Inflammatory macrophage (primary cell): ENCODE data around the gene CDH16.
"Not testable (repeated sequence)": the region's sequence is repeated elsewhere in the genome, so short reads cannot be mapped to it uniquely, and the experiment has no call there.

ENCODE experiments used
- DNase-seq, 2 donors: peaks; one replicate each; pipeline ENCODE4 v3.0.0-alpha.2; 2020 to 2022

Gene CDH16

GRCh38 chr16:66910175-66910940, 8.3 kb downstream of the CDH16 start:
- no peak for DNase-seq

GRCh38 chr16:66908762-66909559, 9.7 kb downstream of the CDH16 start:
- no peak for DNase-seq

DNA sequence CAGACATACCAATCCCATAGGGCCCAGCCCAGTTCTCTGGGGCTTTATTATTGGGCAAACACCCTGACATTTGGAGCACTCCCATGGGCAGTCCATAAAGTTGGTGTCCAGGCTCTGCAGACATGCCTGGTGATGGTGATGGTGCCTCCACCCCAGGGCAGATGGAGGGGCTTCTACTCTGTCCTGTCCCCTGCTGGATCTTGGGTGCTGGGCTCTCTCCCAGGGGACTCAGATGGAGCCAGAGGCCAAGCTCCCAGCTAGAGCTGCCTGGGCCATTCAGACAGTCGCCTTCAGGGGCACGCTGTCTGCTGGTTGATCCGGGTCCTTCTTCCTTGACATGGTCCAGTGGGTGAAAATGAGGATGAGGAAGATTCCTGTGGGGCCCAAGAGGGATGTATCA, 10.6 kb downstream of the CDH16 start:
- DNase-seq: no peak

DNA sequence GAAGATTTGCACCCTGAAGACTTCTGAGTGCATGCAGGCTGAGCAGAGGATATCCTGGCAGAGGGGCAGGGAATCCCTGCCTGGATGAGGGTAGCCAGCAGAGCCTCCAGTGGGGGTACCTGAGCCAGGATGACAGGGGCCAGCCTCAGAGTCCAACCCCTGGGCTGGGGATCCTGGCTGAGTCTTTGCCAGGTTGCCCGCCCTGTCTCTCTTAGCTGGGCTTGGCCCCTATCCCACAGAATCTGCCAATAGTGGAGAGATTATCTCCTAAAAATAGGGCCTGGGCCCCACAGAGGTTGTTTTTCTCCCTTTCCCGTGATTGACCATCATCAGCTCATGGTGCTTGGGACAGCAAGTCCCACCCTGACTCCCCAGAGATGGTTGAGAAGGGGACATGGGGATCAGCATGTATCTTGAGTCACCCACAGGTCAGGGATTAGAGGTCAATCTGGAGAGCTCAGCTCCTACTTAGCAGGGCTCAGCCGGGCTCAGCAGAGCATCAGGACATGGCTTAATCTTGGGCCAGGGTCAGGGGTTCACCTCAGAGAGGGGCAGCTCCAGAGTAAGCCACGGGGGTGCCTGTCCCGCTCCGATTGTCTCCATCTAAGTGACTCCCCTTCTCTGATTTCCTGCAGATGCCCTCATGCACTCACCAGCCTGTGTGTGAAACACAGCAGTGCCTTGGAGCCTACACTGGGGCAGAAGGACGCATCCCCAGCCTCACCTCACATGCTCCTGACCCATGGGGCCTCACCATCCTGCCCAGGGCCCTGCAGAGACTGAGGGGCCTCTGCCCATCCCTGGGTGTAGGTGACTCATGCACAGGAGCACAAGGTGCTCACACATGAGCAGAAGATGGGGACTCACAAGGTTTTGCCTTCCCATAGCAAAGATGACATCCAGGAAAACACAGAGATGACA, 11.5 kb downstream of the CDH16 start:
- DNase-seq: no peak

- no peak for DNase-seq
Observed at GRCh38 chr16:66905633-66906539, 12.8 kb downstream of the CDH16 start.

DNA sequence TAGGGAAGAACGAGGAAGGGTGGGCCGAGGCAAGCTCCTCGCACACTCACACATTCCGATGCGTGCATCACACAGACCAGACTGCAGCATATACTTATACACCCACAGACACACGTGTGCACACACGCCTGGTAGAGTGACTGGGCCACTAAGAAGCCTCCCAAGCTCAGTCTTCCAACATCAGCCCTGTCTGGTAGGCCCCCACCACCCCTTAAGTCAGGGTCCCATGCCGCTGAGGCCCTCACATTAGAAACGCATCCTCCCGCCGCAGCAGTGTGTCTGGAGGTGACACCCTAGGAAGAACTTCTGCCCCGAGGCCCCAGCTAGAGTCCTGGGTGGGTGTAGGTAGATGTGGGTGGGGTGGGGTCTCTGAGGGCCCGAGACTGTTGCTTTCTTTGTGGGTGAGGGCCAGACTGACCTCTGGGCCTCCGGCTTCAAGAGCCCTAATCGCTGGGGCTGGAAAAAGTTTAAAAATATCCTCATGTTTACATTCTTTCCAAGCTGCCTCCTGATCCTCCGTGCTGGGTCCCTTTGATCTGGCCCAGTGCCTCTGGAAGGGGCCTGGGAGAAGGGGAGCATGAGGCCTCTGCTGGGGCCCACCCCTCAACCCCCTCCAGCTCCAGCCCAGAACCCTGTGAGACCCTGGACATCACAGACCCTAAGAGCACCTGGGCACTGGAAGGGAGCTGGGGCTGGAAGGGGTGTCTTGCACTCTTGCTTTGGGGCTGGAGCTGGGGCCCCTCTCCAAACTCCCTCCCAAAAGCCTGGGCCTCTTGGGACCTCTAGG, 13.6 kb downstream of the CDH16 start:
- DNase-seq: no peak

GRCh38 chr16:66904428-66904845, 14.2 kb downstream of the CDH16 start:
- no peak for DNase-seq

DNA sequence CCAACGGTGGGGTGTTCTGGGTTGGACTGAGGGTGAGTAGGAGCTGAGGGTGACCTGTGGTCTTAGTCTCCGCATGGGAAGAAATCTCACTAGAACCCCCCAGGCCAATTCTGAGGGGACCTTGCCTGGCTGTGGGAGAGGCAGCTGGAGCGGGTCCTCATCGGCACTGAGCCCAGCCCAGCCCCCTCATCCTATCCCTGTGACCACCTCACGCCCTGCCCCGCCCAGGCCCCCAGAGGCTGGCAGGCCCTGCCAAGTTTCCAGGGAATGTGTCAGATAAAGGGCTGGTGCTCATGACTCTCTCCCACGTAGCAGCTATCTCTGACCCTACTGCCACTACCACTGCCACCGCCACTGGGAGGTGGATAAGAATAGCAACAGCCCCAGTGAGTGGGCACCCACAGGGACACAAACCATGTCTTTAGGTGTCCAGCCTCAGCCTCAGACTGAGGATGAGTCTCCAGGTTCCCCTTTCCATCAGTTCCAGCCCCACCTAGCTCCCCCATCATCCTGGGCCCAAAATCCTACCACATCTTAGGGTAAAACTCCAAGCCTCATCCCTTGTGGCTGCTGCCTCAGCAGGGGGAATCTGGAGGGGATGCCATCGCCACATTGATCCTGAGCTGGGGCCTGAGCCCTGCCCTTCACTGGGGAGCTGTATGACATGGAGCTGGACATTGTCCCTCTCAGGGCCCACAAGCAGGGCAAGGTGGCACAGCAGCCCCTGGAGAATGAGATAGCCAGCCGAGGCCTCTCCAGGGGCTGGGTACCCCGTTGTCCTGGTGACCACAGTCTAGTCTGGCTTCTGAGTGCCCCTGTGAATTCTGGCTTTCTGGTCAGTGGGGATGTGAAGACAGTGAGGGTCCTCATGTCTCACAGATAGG, 14.9 kb downstream of the CDH16 start:
- DNase-seq: no peak

DNA sequence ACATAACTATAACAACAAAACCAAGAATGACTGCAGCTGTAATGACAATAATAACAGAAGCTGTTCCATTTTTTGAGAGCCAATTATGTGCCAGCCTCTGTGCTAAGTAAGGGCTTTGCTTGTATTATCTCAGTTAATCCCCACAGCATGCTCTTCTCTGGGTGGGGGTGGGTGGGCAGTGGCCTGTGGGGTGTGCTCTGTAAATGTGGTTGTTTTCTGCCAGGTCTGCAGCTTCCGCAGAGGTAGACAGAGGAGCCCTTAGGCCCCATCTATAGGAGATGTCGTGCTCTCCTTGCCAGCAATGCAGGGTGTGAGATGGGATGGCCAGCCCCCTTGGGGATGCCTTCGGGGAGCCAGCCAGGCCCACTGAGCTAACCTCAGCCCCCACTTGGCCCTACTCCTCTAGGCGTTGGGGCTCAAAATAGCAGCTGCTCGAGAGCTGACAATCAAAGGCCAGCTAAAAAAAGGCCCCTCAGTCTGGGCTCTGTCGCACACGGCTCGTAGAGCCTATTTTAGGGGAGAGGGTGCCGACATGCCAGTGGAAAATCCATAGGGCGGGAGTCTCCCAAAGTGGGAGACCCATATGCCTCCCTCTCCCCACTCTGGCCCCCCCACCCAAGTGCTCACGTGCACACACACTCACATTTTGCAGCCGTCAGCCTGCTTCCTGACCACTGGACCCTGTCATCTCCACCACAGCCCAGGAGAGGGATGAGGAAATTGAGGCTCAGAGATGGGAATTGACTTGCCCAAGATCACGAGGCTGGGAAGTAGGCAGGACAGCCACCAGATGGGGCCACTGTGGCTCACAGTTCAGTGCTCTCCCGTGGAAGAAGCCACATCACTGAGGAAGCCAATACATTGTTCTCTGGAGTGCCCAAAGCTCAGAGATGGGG, 15.8 kb downstream of the CDH16 start:
- DNase-seq: peak in 1 of 2 donors; percentile 24

GRCh38 chr16:66901626-66902025, 17.1 kb downstream of the CDH16 start:
- no peak for DNase-seq

- DNase-seq: no peak
Observed at GRCh38 chr16:66900721-66901441, 17.8 kb downstream of the CDH16 start.

DNA sequence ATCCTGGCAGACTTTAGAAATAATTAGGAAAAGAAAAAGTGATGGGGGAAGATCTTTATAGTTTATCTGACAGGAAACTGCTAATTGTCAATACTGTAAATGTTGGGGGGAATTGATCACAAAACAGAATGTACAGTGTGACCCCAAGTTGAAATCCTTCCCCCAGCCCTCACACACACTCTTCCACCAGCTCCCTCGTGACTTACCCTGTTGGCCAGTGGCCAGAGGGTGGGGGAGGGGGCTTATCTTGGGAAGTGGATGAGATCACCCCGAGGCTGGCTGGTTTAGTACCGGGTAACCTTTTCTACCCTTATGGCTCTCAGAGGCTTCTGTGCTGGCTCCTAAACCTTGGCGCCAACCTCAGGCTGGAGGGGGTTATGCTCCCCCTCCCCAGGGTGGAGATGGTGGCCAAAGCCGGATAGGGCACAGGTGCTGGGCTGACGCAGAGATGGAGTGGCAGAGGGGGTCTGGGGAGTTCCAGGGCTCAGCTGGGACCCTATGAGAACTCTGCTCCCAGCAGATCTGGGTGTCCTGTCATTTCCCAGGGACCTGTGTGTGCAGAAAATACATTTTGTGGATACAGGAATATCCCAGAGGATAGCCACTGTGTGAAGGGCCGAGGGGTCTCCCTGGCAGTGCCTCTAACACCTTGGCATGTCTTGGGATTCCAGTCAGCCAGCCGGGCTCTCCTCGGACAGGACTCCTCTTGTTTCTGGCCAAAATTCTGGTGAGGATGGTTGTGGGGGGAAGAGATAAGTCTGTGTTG, 18.6 kb downstream of the CDH16 start:
- peak in 1 of 2 donors; percentile 55 for DNase-seq

DNA sequence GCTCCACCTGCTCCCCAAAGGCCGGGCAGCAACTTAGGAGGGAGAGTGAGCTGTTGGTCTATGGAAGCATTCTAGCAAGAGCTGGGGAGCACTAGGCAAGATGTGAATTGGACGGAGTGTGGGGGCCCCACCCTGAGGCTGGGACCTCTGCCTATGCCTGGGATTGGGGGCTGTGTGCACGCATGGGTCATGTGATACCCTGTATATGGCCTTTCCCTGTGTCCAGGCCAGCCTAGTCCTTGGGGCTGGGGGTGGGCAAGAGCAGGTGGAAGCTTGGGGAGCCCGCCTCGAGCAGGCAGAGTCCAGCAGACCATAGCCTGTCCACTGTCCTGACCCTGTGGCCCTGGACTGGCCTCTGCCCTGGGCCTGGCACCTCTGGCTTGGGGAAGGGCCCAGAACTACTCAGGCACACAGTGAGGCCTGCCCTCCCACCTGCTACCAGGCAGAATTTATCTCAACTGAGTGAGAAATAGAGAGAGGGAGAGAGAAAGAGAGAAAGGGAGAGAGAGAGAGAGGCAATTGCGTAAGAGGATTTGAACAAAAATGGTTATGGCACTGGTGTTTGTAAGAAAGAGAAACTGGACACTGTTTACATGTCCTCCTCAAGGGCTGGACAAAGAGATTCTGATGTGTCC, 19.3 kb downstream of the CDH16 start:
- no peak for DNase-seq

- no peak for DNase-seq
Observed at GRCh38 chr16:66898933-66899309, 19.8 kb downstream of the CDH16 start.

DNA sequence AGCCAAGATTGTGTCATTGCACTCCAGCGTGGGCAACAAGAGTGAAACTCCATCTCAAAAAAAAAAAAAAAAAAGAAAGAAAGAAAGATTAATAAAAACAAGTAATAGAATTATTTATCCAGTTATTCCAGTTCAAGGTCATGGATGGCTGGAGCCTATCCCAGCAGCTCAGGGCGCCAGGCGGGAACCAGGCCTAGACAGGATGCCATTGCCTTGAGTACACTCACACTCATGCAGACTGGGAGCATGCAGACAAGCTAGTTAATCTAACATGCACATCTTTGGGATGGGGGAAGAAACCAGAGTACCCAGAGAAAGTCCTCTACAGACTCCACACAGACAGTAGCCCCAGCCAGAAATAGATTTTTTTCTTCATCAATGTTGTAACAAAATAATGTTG, 20.5 kb downstream of the CDH16 start:
- no peak for DNase-seq

DNA sequence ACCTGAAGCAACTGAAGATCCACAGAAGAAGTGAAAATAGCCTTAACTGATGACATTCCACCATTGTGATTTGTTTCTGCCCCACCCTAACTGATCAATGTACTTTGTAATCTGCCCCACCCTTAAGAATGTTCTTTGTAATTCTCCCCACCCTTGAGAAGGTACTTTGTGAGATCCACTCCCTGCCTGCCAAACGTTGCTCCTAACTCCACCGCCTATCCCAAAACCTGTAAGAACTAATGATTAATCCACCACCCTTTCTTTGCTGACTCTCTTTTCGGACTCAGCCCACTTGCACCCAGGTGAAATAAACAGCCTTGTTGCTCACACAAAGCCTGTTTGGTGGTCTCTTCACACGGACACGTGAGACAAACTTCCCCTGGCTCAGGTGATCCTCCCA, 22.0 kb downstream of the CDH16 start:
- not testable (repeated sequence) for DNase-seq

GRCh38 chr16:66895999-66896398, 22.7 kb downstream of the CDH16 start:
- DNase-seq: no peak
